Endothelial cell of hepatic sinusoid (primary cell): ENCODE results near the gene RASAL2.

Source experiments
- in situ Hi-C: cut with HindIII; loops from 2 replicates; pipeline ENCODE4 v1.10.0; 2017; ENCODE audit warnings: low sequenced_read_pairs

The RASAL2 gene

DNA sequence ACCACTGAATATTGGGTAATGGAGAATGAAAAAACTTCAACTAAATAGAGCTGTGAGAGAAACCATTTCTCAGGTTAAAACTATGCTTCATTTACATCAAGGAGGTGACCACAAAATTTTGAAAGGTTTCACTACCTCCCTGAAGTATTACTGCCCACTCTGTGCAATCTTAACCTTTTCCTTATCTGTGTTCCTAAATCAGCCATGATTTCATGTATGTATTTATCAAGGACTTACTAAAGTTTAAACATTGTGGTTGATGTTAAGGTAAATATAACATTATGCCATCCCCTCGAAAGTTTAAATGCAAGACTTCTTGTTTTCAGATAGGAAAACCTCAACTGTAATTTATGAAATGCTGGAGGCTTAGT, 318.5 kb downstream of the RASAL2 start:
- in situ Hi-C loops, result no loop called here

DNA sequence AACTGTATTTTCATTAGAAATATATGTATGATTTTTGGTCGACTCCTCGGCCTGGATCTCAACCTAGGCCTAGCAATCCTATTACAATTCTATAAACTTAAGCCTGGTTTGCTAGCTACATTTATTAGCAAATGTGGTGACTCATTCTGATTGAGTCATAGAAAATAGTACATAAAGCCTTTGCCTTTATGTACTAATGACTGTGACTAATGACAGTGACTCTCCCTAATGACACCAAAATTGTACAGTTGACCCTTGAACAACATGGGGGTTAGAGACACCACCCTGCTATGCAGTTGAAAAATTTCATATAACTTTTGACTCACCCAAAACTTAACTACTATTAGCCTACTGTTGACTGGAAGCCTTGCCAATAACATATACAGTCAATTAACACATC, 324.0 kb downstream of the RASAL2 start:
- in situ Hi-C loops, result loop anchor here (5.0 kb wide), 1 partner anchor 79 kb away; the partner anchor contains the start of gene CLEC20A

DNA sequence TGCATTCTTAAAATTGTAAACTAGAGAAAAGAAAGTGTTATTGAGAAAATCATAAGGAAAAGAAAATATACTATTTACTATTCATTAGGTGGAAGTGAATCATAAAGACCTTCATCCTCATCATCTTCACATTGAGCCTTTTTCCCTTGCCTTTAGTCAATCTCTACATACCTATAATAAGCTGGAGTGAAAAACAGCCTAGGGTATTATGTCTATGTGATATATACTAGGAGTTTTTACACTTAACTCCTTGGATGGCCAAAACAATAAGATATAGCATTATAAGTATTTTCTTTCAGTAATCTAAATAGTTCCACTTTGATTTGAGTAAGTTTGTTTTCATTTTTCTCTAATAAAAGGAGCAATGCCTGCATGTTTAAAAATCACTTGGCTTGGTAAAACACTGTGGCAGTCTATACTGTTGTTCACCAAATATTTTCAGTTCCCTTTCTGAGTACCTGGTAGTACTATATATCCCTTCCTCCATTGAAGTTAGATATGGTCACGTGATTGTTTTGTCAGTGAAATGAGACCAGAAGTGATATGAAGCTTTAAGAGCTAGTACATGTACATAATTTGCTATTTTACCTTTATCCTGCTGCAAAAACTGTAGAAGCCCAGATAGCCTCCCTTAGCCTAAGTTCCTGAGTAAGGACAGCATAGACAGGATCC, 324.5 kb downstream of the RASAL2 start:
- in situ Hi-C loops, result loop anchor here (5.0 kb wide), 1 partner anchor 79 kb away; the partner anchor contains the start of gene CLEC20A

DNA sequence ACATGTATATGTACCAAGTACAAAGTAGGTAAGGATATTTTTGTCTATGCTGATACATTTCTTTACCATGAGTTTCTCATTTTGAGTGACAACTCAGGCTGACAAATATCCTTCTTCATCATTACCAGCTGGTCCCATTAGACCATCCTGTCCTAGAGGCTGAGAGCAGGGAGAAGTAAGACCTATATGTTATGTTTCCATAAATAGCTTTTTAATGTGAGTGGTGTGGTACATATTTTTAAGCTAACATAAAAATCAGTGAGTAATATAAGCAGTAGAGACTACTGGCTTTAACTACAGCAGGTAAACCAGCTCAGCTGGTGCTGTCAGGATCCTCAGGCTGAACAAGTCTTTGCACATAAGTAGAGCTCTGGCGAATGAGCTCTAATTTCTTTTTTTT, 340.5 kb downstream of the RASAL2 start:
- in situ Hi-C loops, result no loop called here

DNA sequence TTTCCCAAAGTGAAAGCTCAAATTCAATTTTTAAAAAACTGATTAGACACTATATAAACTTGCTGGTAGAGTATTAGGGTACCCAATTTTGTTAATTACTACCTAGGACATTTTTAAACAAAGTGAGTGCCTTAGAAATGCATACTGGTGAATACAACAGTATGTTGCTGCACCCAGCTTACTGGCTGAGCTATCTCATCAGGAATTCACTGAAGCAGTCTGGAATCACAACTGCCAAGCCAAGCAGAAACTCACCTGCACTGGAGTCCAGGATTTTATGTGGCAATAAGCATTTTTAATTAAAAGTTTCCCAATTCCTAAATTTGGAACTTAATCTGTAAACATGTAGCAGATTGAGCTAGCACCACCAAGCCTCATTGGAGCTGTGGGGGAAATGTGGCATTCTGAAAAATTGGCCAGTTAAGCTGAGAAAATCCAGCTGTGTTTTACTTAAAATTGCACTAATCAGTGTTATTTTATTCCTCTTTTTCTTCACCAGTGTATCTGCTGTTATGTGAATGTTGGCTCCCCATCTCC, 341.1 kb downstream of the RASAL2 start:
- in situ Hi-C loops, result no loop called here

- in situ Hi-C loops, result no loop called here
These were observed 343.0 kb downstream of the RASAL2 start for GRCh38 chr1:178436899-178437298.

- in situ Hi-C loops, result no loop called here
These were observed 344.5 kb downstream of the RASAL2 start for GRCh38 chr1:178438432-178438831.

DNA sequence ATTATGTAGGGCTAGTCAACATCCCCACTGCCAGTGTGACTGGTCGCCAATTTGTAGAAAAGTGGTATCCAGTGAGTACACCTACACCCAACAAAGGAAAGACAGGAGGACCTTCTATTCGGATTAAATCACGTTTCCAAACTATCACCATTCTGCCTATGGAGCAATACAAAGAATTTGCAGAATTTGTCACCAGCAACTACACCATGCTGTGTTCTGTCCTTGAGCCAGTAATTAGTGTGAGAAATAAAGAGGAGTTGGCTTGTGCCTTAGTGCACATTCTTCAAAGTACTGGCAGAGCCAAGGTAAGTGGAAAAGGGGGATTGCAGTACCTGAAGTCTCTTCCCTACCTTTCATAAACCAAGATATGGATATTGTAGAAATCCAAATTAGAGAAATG, 349.0 kb downstream of the RASAL2 start:
- in situ Hi-C loops, result no loop called here

DNA sequence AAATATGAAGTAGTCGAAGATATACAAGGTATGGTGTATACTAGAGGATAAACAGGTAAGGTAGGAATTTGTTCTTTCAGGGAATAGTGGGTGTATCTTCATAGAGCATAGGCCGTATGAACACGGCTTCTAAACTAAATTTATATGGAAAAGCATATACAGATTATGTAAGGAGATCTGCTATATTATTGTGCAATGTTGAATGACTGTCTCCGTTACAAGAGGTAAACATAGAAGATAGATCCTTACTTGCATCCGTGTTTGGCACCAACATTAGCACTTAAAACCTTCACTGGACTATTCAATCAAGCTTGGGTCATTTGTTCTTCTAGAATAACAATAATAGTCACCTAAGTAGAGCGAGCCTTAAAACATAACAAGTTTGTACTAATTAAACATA, 357.0 kb downstream of the RASAL2 start:
- in situ Hi-C loops, result loop anchor here (5.0 kb wide), 1 partner anchor 61 kb away; the partner anchor contains the start of gene TEX35

GRCh38 chr1:178451529-178451928, 357.6 kb downstream of the RASAL2 start:
- in situ Hi-C loops, result loop anchor here (5.0 kb wide), 1 partner anchor 61 kb away; the partner anchor contains the start of gene TEX35

DNA sequence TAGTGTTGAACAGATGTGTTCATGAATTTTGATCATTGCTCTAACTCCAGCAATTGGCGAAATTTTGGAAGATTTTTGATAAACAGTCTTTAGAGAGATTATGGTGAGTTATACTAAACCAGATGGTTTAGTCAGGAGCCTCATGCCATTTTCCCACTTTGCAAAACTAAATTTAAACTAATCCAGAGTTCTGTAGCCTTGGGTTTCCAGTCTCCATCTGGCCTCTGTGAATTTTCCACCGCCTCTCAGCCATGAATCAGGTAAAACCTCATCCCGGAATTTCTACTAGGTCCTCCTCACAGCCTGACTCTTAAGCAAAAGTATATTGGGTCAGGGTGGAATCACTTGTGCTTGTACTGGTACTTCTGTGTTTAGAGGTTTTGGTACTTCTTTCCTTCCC, 358.1 kb downstream of the RASAL2 start:
- in situ Hi-C loops, result loop anchor here (5.0 kb wide), 1 partner anchor 60 kb away; the partner anchor contains the start of gene TEX35

- in situ Hi-C loops, result no loop called here
These were observed 362.6 kb downstream of the RASAL2 start for GRCh38 chr1:178456472-178456871.

- in situ Hi-C loops, result no loop called here
These were observed 363.7 kb downstream of the RASAL2 start for GRCh38 chr1:178457651-178458050.

GRCh38 chr1:178458203-178458602, 364.3 kb downstream of the RASAL2 start:
- in situ Hi-C loops, result no loop called here

DNA sequence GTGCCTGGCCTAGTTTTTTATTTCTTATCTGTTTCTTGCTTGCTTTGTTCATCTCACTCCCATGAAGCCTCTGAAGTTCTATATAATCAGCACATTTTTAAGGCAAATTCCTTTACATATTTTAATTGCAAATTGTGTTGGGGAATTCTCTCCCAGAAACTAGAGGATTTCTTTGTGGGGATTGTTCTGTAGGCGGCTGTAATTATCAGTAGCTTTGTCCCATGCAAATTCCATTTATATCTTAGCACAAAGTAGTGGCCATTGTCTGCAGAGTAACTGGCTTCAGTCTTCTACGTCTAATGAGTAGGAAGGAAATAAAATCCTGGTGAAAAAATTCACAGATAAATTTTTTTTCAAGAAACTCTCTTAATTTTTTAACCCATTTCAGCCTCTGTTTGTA, 367.2 kb downstream of the RASAL2 start:
- in situ Hi-C loops, result no loop called here

DNA sequence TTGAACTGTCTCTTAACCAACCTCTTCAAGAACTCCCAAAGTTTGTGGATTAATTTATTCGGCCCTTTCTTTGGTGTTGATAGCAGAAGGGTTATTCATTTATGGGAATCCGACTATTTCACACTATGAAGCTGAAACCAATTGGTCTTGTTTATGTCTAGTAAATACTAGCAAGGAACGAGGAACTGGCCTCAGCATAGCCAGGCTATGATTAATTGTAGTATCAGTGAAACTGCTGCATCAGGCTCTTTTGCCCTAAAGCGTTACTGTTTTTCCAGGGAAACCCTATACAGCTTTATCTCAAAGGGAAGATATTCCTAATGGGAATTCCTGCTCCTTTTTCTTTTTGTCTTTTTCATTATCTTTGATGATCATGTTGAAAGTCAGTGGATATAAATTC, 367.8 kb downstream of the RASAL2 start:
- in situ Hi-C loops, result no loop called here

GRCh38 chr1:178464141-178464540, 370.2 kb downstream of the RASAL2 start:
- in situ Hi-C loops, result no loop called here

DNA sequence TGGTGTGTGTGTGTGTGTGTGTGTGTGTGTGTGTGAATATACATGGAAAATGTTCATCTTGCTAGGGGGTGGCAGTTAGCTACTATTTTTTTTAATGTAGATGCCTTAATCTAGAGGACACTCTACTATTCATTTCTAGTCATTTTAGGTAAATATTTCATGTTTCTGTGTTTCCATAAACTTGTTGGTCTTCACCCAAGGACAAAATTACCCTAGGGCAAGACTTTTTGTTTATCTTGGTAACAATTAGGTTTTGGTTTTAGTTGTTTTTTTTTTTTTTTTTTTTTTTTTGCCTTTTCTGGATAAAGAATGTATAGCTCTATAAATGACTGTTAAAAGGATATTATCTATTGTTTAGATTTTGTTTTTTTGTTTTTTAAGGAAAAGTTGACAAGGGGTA, 370.7 kb downstream of the RASAL2 start:
- in situ Hi-C loops, result no loop called here

DNA sequence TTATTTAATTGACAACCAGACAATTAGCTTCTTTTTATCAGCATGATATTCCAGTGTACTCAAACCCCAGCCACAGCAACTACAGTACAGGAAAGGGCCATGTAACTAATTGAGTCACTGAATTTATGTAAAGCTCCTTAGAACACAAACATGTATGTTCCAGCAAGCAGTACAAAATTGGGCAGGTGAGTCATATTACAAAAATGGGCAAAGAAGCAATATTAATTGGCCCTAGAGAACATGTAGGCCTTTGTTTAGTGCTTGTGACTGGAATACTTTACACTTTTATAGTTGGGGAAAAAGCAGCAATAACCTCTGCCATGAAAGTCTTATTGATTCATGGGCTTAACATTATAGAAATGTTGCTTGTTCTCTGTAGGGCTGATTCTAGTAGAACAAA, 371.1 kb downstream of the RASAL2 start:
- in situ Hi-C loops, result no loop called here

DNA sequence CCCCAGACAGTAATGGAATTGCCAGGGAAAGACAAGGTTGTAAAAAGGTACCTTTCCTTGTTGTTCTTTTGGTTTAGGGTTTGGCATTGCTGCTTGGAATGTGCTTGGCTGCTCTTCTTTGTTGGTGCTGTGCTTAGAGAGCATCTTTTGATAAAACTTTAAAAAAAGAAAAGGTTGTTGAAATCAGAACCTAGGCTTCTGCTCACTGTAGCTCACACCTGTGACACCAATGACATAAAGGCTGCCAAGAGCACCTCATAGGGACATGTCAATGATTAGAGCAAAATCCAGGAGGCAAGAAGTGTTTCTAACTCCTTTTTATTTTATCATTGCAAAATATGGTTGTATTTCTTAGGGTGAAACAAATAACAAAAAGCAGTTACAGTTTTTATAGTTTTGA, 373.9 kb downstream of the RASAL2 start:
- in situ Hi-C loops, result no loop called here

GRCh38 chr1:178470411-178470960, 376.6 kb downstream of the RASAL2 start:
- in situ Hi-C loops, result loop anchor here (5.0 kb wide), 1 partner anchor 63 kb away; no protein-coding TSS in a partner anchor

GRCh38 chr1:178472531-178472930, 378.6 kb downstream of the RASAL2 start:
- in situ Hi-C loops, result loop anchor here (5.0 kb wide), 1 partner anchor 65 kb away; no protein-coding TSS in a partner anchor
